DMS 273 (cell line): ENCODE measurements around the gene SDF2L1.
A peak's percentile ranks its signal among the peaks of the same experiment; 100 is the strongest.
"Not testable (repeated sequence)": the region's sequence is repeated elsewhere in the genome, so short reads cannot be mapped to it uniquely, and the experiment has no call there.

Experiments used
- DNase-seq: peaks from one replicate; lab custom pipeline; 2025; ENCODE audit not compliant: unreplicated experiment; lab: John Stamatoyannopoulos, UW

The SDF2L1 gene

DNA sequence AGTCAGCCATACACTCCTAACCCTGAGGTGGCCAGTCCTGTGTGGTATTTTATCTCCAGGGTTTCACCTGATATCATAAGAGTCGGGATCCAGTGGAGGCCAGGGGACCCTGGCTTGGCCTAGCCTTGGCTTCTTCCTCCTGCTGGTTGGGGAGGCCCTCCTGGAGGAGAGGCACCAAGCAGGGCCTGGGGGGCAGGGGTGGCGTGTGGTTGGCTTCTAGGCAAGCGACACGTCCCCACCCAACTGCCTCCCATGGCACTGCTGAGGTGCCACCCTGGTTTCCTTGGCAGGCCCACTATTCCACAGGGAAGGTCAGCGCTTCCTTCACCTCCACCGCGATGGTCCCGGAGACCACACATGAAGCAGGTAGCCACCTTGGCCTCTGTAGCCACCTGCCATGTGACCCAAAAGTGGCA, 44.1 kb downstream of the SDF2L1 start:
- DNase-seq = no peak

DNA sequence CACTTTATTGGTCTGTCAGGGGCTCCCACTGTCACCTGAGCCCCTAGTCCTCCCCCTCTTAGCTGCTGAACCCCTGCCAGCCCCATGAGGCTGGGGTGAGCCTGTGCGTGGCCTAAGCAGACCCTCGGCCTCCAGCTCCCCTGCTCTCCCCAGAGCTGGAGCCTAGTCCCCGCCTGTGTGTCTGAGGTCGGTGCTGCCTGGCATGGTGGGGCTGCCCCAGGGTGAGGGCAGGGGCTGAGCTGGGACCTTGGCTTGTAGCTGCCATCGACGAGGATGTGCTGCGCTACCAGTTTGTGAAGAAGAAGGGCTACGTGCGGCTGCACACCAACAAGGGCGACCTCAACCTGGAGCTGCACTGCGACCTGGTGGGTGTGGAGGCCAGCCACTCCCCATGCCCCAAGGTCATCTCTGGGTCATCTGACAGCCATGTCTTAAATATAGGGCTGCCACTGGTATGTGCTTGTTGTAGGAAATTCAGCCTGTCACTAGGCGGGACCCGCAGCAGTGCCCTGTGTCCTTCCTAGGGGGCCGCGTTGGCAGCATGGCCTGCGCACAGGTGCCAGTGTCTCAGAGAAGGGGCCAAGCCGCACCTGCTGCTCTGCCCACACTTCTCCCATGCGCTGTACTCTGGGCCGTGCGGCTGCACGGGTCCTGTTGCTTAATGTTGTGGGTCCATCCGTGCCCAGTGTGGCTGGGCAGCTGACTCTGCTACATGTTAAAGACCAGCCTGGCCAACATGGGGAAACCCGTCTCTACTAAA, 44.7 kb downstream of the SDF2L1 start:
- no peak for DNase-seq

DNA sequence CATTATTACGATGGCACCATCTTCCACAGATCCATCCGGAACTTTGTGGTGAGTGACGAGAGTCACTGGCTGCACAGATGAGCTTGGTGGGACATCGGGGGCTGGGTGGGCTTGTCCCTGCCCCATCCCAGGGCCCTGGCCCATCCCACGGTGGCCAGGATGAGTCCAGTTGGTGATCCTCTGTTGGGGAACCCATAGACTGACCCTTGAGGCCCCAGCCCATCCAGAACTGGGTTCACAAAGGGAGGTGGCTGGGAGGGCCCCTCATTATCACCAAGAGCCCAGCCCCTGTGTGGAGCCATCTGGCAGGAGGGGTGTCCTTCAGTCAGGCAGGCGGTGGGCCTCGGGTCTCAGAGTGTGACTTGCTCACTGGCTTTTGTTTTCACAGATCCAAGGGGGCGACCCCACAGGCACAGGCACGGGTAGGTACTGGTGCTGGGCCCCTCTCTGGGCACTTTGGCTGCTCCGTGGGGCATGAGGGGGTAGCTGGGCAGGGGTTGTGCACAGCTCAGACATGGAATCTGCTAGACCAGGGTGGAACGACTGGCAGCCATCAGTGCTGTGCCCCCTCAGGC, 45.7 kb downstream of the SDF2L1 start:
- DNase-seq = no peak

DNA sequence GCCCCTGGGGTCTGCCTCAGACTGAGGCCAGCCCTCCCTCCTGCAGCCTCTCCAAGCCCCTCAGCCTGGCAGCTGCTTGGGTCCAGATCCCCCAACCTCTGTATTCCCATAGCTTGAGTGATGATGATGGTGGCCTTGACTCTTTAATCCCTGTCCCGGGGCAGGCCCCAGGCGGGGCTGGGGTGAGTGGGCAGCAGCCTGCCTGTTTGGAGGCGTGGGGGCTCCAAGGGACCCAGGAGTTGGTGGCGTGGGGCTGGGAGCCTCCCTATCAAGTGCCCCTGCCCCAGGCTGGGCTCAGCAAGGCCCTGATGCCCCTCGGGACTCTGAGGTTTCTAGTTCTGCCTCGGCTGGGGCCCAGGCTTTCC, 46.2 kb downstream of the SDF2L1 start:
- DNase-seq = no peak

DNA sequence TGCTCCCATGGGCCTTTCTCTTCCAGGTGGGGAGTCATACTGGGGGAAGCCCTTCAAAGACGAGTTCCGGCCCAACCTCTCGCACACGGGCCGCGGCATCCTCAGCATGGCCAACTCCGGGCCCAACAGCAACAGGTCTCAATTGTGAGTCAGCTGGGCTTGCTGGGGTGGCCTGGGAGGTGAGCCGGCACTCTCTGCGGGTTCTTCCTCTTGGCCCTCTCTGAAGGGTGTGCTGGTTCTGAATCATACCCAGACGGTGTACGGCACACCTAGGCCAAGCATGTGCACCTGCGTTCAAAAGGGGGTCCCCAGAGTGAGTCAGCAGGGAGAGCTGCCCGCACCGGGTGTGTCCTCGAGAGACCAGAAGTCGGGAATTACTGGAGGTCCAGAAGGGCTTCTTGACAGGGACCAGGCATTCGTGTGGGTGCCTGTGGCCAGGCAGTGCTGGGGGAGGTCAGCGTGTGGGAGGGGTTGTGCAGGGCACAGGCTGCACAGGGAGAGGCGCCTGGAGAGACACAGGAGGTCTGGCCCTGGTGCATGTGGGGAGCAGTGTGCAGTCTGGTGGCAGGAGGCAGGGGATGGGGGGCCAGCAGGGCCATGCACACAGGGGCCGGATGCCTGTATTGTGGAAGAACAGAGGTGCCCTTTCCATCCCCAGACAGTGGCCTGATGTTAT, 46.7 kb downstream of the SDF2L1 start:
- DNase-seq = no peak

DNA sequence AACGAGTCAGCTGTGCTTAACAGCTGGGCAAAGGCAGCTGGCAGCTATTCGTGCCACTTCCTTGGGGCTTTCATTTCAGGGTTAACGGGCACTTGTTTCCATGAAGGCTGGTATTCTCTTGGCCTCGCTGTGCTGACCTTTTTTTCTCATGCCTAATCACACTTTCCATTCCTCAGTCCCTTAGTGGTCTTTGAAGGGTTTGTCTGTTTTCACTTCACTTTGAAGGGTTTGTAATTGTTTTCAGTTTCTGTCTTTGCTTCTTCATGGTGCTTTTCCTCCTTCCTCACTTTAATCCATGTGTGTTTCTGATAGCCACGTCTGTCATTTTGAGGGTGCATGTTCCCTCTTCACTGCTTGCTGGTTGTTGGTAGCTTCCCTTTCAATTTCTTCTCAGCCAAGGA, 48.3 kb downstream of the SDF2L1 start:
- peak; percentile 44 for DNase-seq

DNA sequence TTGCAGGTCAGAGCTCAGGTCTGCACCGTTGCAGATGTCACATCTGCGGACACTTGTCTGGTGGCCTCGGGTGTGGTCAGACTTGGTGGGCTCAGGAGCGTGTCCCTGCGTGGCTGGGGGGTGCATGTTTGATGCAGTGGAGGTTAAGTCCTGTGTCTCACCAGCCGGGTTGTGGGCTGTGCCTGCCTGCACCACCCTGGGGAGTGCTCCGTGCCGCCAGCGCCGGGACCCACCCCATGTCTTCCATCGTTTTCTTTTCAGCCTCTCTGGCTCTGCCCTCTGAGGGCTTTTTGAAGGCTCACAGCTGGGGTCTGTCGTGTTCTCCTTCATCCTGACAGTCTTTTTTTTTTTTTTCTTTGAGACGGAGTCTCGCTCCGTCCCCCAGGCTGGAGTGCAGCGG, 49.7 kb downstream of the SDF2L1 start:
- no peak for DNase-seq

DNA sequence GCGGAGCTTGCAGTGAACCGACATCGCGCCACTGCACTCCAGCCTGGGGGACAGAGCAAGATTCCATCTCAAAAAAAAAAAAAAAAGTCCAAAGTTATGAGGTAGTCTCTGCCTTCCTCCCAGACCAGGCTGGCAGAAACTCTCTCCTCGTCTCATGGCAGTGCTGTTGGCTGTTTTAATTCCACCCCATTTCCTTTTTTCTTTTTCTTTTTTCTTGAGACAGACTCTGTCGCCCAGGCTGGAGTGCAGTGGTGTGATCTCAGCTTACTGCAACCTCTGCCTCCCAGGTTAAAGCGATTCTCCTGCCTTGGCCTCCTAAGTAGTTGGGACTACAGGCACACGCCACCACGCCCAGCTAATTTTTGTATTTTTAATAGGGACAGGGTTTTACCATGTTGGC, 50.8 kb downstream of the SDF2L1 start:
- not testable (repeated sequence) for DNase-seq

DNA sequence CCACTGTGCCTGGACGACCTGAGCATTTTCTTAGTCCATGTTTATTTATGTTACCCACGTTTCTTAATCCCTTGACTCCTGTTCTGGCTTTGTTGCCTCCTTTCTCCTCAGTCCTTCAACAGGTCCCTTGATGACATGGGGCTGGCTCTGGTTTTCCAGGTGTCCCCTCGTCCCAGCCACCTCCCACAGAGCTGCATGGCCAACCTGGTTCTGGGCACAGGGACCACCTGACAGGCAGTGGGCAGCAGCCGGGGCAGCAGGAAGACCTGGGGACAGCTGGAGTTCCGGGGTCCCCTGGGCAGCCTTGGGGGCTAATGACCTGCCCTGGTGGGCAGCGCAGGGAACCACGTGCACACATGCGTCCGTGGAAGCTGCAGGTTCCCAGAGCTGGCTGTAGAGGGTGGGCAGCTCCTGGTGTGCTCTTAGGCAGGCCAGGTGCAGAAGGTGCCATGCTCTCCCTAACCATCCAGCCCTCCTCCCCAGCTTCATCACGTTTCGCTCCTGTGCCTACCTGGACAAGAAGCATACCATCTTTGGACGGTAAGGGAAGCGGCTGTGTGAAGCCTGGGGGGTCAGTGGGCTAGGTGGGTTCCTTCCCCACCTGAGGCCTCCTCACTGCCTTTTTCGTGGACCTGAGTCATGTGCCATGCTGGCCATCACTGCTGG, 51.4 kb downstream of the SDF2L1 start:
- no peak for DNase-seq
